CD4-positive, alpha-beta T cell treated with Interleukin-1 beta for 1 hour (primary cell): ENCODE results near the gene RBM34.
"Not testable (repeated sequence)": the region's sequence is repeated elsewhere in the genome, so short reads cannot be mapped to it uniquely, and the experiment has no call there.

Source experiments
- DNase-seq, 2 donors: peaks; one replicate each; pipeline ENCODE4 v3.0.0-alpha.2; 2020 to 2022

RBM34 gene, protein sequence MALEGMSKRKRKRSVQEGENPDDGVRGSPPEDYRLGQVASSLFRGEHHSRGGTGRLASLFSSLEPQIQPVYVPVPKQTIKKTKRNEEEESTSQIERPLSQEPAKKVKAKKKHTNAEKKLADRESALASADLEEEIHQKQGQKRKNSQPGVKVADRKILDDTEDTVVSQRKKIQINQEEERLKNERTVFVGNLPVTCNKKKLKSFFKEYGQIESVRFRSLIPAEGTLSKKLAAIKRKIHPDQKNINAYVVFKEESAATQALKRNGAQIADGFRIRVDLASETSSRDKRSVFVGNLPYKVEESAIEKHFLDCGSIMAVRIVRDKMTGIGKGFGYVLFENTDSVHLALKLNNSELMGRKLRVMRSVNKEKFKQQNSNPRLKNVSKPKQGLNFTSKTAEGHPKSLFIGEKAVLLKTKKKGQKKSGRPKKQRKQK

DNA sequence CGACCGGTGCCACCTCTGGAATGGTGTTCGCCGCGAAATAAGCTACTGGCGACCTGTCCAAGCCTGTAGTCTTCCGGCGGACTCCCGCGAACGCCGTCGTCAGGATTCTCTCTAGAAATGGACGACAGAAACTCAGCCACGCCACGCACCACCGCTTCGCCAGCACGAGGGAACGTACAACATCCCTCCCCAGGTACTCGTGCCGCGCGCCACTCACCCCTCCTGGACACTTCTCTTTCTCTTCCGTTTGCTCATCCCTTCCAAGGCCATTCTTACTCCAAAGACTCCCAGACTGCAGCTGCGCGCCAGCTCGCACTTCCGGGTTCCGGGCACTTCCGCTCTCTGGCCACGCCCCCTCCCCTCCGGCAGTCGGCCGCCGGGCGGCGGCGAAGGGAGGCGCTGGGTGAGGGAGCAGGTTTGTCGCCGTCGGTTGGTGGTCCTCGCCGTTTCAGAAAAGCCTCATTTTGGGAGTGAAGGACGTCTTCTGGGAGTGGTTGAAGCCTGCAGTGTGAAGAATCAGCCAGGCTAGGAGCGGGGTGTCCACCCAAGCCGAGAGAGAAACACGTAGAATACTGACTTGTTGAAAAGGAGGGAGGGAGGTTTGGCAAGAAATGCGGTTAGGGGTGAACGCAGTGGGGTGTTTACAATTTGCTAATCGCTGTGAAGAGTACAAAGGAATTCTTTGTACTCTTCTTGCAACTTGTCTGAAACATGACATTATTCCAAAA lies at the start of gene RBM34:
Gene RBM34, minus strand, starts transcription at position 294 of the 728 bp plus-strand sequence. Its CDS starts 24 bp downstream, at position 270.
- DNase-seq = peak; percentile 90 to 91

DNA sequence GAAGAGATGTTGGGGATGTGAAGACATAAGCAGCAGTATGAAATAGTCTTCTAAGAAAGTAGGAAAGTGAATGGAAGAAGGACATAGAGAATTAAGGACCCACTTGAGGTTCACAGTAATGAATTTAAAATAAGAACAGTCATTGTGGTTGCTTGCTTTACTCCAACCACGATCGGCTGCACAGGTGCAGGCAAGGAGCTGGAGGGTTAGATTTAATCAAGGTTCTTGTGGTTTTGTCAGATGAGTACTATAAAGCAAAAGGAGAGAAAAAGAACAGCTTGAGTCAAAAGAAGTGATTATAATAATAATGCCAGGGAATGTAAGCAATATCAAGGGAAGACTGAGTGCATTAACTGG lies 46.1 kb upstream of the RBM34 start:
- DNase-seq = peak; percentile 18 to 53

DNA sequence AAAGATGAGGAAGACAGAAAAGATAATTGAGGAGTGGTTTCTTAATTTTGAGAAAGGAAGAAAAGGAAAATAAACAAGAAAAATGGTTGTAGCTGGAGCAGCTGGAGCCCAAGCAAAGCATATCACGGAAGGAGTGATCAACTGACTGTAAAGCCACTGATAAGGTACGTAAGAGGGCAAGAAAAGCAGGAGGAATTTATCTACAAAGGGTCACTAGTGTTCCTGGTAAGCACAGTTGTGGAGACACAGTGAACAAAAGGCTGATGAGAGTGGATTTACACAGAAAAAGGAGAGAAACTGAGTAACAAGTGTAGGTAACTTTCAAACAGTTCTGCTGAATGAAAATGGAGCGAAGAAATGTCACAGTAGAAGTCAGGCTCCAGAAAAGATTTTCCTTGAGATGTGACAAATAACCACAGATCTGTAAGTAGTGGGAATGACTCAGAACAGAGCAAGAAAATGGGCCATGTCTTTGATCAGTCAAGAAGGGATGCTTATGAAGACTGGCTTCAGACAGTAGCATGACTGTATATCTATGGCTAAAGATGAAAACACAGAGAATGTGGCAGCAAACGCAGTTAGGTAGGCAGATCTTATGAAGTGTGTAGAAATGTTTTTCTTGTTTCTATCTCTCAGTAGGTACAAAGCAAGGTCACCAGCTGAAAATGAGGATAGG lies 45.6 kb upstream of the RBM34 start:
- peak in 1 of 2 donors; percentile 6 for DNase-seq

DNA sequence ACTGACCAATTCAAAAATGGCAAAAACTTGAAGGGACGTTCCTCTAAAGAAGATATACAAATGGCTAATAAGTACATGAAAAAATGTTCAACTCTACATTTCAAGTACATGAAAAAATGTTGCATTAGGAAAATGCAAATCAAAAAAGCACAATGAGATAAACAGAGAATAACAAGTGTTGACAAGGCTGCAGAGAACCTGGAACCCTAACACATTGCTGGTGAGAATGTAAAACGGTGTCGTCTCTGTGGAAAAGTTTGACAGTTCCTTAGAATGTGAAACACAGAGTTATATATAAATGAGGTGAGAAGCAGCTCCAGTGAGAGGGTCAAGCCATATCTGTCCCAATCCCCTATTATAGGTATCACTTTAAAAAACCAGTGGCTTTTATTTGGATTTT lies 44.6 kb upstream of the RBM34 start:
- no peak for DNase-seq

DNA sequence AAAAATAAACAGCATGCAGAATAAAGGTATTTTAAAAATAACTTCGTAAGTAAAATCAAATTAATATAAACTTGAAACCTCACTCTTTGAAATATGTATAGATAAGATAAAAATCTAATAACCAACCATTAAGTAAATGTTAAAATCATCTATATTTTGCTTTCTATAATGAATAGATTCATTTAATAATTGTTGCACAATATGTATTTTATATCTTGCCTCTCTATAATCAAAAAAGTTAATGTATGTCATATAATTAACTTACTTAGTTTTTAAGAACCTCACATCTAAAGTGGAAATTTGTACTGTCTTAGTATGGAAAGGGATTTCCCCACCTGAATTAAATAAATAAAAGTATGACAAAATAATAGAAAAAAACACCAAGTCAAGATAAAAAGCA lies 42.4 kb upstream of the RBM34 start:
- DNase-seq = no peak

DNA sequence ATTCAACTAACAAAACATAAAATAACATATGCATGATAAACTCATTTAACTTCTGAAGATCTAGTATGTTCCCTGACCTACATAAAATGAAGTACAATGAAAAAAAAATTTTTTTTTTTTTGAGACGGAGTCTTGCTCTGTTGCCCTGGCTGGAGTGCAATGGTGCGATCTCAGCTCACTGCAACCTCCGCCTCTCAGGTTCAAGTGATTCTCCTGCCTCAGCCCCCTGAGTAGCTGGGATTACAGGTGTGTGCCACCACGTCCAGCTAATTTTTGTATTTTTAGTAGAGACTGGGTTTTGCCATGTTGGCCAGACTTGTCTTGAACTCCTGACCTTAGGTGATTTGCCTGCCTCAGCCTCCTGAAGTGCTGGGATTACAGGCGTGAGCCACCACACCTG lies 41.4 kb upstream of the RBM34 start:
- not testable (repeated sequence) for DNase-seq

DNA sequence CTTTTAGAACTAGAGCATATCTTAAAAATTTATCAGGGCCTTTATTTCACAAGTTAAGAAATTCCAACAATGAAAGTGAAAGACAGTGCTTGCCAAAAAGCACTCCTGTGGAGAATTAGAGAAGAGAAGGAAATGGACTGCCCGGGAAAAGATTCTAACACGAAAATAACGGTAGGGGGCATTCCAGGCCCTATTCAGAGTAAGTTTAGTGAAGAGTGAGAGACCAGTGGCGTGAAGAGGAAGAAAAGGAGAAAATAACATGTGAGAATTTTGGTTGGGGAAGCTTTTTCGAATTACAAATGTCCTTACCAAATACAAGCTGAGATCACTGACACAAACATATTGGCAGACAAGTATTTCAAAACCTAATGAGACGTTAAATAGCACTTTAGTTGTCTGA lies 38.4 kb upstream of the RBM34 start:
- DNase-seq = no peak

DNA sequence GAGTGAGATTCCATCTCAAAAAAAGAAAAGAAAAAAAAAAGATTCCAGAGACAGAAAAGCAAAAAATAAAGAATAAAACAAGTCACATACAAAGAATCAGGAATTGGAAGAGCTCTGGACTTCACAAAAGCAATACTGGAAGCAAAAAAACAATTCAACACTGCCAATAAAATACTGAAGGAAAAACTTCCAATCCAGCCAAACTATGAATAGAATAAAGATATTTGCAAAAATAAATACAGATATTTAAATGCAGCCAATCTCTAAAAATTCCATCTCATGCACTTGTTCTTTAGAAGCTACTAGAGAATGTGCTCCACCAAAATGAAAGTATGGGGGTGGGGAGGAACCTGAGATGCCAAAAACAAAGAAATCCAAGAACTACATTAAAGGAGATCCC lies 29.4 kb upstream of the RBM34 start:
- no peak for DNase-seq

DNA sequence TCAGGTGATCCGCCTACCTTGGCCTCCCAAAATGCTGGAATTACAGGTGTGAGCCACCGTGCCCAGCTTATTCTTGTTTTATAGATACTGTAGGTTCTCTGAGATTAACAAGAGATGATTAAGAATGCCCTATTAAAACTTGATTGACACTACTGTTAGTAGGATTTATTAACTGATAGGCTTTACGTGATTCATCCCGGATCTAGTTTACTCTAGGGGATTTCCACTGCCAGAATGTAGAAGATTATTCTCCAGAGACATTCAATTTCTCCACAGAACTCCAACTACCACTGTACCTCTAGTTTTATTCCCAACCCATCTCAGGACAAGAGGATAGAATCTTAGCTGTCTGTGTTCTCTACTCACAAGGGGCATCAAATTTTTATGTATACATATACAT lies 26.3 kb upstream of the RBM34 start:
- no peak for DNase-seq

DNA sequence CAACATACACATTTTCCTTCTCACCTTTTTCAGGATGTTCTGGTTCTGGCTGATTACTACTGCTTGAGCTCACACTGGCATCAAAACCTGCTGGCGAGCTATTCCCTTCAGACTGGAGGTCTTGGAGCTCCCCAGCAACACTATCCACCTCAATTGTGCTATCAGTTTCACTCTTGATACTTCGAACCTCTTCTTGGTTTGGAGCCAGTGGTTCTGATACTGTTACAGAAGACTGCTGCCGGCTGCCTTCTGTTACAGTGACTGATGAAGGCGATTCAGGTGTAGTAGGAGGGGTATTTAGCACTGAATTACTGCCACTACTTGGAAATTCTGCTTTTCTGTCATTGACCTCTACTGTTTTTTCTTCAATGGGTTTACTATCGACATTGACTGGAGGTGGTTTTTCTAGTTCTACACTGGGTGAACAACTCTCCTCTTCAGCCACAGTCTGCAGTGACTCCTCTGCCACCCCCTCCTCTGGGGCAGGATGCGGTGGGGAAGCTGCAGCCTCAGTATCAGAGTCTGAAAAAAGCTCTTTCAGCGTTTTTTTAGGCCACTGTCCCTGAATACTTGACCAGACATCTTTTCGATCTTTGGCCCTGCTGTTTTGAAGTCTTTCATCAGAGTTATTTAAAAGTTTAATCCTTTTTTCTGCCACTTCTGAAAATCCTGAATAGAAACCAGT lies 20.7 kb upstream of the RBM34 start:
- no peak for DNase-seq

DNA sequence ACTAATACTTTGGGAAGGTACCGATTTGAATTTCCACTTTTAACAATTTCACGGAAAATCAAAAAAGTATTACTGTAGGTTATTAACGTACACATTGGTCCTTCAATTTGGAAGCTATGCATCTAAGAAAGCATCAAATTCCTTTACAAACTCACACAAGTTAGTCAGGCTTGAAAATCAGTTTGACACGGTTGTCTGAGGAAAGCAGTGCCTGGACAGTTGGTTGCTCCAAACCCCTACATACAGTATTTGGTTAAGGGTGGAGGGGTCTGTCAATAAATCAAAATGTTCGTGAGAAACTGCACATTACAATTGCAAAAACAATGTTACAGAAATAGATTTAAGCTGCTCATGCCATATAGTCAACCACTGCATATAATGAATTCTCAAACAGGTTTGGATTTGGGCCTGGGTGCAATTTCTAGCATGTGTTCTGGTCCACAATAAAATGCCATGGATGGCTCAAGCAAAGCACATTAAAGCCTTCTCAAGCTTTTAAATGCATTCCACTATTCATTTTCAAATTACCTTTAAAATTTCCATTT lies 19.9 kb upstream of the RBM34 start:
- no peak for DNase-seq

DNA sequence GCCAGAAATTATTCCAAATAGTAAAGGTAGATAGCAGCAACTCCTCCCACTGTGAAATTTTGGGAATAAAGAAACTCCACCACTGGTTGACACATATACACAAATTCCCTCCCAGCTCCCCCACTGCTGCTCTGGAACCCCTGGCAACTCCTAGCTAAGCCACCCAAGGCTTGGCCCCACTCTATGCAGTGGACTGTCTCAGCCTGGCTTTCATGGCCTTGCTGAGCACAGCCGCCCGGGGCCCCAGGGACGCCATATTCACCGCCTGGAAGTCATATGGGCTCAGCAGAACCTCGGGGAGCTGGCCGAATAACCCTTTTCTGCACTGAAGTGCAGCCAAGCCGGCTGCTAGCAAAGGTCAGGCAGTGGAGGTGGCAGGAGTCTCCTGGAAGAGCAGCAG lies 15.4 kb upstream of the RBM34 start:
- no peak for DNase-seq

DNA sequence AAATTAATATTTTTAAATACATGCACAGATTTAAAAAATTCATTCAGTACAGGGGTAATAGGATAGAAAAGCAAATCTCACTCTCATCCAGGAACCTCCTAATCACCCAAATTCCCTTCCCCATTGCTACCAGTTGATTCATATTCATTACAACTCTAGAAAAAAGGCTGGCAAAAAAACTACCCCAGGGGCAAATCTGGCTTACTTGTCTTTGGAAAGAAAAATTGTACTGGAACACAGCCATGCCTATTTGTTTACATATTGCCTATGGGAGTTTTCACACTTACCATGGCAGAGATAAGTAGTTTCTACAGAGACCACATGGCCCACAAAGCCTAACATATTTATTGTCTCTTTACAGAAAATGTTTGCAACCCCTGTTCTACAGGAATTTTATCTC lies 8.9 kb upstream of the RBM34 start:
- DNase-seq = no peak

DNA sequence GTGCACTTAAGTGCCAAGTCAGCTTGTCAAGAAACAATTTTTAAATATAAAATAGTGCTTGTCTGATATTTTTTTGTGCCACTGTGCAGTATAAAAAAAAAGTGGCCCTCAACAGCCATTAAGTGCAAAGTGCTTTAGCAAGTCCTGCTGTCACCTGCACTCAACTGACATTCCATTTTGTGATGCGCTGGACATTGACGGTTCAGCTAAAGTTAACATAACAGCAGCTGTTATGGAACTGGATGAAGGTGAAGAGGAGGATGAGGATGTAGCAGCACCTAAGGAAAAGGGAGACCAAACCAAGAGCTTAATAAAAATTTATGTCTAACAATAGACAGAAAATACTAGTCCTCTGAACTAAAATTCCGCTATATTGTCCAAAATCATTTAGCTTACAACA lies 7.3 kb upstream of the RBM34 start:
- no peak for DNase-seq

DNA sequence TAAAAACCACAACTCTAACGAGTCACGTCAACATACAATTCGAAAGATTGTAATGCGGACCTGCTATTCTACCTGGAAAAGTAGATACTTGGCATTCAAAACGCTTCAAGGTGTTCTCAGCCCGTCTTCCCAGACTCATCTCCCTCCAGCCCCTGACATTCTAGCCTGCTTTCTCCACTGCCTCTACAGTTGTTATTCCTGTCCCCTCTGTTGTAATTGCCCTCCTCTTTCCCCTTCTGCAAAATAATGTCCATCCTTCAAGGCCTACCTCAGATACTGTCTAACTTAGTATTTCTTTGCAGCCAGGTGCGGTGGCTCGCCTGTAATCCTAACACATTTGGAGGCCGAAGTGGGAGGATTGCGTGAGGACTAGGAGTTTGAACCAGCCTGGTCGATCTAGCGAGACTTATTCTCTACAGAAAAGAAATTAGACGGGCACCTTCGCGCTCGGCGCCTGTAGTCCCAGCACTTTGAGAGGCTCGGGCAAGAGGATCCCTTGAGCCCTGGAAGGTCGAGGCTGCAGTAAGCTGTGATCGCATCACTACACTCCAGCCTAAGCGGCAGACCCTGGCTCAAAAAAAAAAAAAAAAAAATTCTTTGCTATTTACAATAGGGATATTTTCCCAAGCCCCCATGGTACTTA lies 756 bp upstream of the RBM34 start:
- no peak for DNase-seq

DNA sequence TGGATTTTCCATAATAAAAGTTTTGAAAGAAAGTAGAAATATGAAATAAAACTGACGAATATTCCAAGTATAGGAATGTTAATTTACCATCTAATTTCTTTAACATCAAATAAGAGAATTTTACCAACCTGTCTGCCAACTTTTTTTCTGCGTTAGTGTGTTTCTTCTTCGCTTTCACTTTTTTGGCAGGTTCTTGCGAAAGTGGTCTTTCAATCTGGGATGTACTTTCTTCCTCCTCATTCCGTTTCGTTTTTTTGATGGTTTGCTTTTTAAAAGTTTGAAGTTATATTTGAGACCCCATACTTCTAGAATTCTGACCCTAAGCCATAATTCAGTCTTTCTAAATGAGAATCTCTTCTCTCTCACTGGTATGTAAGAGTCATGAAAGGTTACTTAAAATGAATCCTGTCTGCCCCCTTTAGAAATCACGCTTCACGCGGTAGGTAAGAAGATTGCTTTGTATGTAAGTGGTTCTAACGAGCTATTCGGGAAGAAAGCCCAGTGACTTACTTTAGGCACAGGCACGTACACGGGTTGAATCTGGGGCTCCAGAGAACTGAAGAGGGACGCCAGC lies 580 bp downstream of the RBM34 start:
- peak in 1 of 2 donors; percentile 59 for DNase-seq

DNA sequence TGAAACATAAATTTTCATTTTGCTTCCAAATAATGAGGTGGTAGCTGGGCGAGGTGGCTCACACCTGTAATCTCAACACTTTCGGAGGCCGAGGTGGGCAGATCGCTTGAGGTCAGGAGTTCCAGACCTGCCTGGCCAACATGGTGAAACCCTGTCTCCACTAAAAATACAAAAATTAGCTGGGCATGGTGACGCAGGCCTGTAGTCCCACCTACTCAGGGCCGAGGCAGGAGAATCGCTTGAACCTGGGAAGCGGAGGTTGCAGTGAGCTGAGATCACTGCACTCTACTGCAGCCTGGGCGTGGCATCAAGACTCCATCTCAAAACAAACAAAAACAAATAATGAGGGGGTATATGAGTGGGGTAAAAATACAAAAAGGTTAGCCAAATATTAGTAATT lies 1.1 kb downstream of the RBM34 start:
- not testable (repeated sequence) for DNase-seq

DNA sequence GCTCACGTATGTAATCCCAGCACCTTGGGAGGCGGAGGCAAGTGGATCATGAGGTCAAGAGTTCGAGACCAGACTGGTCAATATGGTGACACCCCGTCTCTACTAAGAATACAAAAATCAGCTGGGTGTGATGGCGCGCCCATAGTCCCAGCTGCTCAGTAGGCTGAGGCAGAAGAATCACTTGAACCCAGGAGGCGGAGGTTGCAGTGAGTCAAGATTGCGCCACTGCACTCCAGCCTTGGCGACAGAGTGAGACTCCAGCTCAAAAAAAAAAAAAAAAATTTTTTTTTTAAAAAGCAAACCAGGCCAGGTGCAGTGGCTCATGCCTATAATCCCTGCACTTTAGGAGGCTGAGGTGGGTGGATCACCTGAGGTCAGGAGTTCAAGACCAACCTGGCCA lies 1.8 kb downstream of the RBM34 start:
- DNase-seq = not testable (repeated sequence)

DNA sequence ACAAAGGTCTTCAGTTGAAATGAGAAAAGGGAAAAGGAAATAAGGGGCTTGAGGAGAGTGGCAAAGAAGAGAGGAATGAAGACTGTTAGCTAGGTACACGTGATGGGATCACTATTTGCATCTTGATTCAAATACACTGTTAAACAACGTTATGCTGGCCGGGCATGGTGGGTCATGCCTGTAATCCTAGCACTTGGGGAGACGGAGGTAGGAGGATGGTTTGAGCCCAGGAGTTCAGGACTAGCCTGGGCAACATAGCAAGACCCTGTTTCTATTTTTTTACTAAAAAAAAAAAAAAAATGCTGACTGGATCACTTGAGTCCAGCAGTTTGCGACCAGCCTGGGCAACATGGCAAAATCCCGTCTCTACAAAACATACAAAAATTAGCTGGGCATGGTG lies 2.4 kb downstream of the RBM34 start:
- no peak for DNase-seq

DNA sequence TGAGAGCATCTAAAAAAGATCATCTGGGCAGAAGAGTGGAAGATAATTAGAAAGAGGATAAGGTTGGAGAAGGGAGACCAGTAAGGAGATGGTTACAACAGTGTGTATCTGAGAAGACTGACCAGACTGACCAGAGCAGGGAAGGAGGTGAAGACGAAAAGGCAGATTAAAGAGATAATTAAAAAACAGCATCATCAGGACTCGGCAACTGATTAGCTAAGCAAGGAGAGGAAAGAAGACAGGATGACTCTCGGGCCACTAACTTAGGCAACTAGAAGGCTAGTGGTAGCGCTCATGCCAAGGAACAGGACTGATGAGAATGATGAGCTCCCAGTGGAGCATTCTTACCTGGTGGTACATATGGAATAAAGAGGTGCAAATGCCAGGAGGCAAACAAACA lies 3.9 kb downstream of the RBM34 start:
- no peak for DNase-seq

DNA sequence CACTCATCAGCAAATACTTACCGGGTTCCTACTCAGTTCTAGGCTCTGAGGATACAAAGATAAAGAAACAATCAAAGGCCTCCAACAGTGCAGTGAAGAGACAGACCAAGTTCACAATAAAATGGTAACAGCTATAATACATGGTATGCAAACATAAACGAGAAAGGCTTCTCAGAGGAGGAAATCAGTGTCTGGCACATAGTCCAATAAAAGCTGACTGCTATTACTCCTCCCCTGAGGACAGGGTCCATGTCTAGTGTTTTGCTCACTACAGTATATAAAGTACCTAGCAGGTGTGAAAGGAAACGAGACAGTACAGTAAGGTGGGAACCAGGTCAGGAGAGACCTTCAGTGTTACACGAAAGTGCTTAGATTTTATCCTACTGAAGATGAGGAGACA lies 4.3 kb downstream of the RBM34 start:
- no peak for DNase-seq

DNA sequence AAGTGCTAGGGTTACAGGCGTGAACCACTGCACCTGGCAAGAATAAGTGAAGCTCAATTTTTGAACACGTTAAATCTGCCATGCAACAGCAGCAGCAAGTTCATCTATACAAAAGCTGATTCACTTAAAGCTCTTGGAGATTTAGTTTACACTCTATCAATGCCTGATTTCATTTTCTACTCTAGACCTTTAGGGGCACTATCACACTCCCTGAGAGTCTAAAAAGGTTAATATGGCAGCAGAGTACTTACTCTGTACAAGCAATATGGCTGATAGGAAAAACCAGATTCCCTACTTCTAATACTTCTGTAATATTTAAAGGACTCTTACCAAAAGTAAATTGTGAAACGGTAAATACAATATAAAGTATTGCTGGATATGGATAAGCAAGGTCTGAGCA lies 4.8 kb downstream of the RBM34 start:
- DNase-seq = no peak
